MM.1S (cell line): Measurements from ENCODE around the gene GNG14.
A peak's percentile ranks its signal among the peaks of the same experiment; 100 is the strongest.

Source experiments
- DNase-seq: peaks from one replicate; pipeline ENCODE4 v3.0.0-alpha.2; 2015
- H2AFZ ChIP-seq: fragments of 300-600 bp; sonication (generic); 2 replicates; pipeline ENCODE4 v1.6.0; 2016; ENCODE audit warnings: antibody characterized with exemption, low read length
- H3F3A ChIP-seq: fragments of 300-600 bp; sonication (generic); 2 replicates; pipeline ENCODE4 v1.6.1; 2016; ENCODE audit warnings: mild to moderate bottlenecking, antibody characterized with exemption, low read length, moderate library complexity, mixed read lengths; ENCODE audit not compliant: insufficient read depth
- H3K27ac ChIP-seq: fragments of 300-600 bp; sonication (generic); 2 replicates; pipeline ENCODE4 v1.5.1; 2016; ENCODE audit warnings: mild to moderate bottlenecking, low read length
- H3K27me3 ChIP-seq: fragments of 300-600 bp; sonication (generic); replicated peaks from 2 replicates; pipeline ENCODE4 v1.6.0; 2016; ENCODE audit warnings: low read length; ENCODE audit not compliant: insufficient read depth
- H3K36me3 ChIP-seq: fragments of 300-600 bp; sonication (generic); replicated peaks from 2 replicates; pipeline ENCODE4 v1.6.1; 2016; ENCODE audit warnings: mild to moderate bottlenecking, low read length, mixed read lengths; ENCODE audit not compliant: insufficient read depth
- H3K4me1 ChIP-seq: fragments of 300-600 bp; sonication (generic); 2 replicates; pipeline ENCODE4 v1.6.1; 2016; ENCODE audit warnings: low read length, mixed read lengths
- H3K4me2 ChIP-seq: fragments of 300-600 bp; sonication (generic); 2 replicates; pipeline ENCODE4 v1.6.0; 2016; ENCODE audit warnings: low read depth, low read length
- H3K4me3 ChIP-seq: fragments of 300-600 bp; sonication (generic); 2 replicates; pipeline ENCODE4 v1.5.1; 2016; ENCODE audit warnings: low read length, mixed read lengths
- H3K79me2 ChIP-seq: fragments of 300-600 bp; sonication (generic); 2 replicates; pipeline ENCODE4 v1.6.1; 2016; ENCODE audit warnings: mixed run types, low read length, mixed read lengths
- H3K9ac ChIP-seq: fragments of 300-600 bp; sonication (generic); 2 replicates; pipeline ENCODE4 v1.6.1; 2016; ENCODE audit warnings: low read length, mixed read lengths
- H3K9me2 ChIP-seq: fragments of 300-600 bp; sonication (generic); replicated peaks from 2 replicates; pipeline ENCODE4 v1.6.1; 2016; ENCODE audit warnings: mild to moderate bottlenecking, low read length, mixed read lengths; ENCODE audit not compliant: insufficient read depth
- H3K9me3 ChIP-seq: fragments of 300-600 bp; sonication (generic); replicated peaks from 2 replicates; pipeline ENCODE4 v1.6.1; 2016; ENCODE audit warnings: mild to moderate bottlenecking, low read length, mixed read lengths; ENCODE audit not compliant: insufficient read depth
- H4K20me1 ChIP-seq: fragments of 300-600 bp; sonication (generic); 2 replicates; pipeline ENCODE4 v1.6.1; 2016; ENCODE audit warnings: mild to moderate bottlenecking, low read length, moderate library complexity, mixed read lengths; ENCODE audit not compliant: insufficient read depth
- CTCF ChIP-seq: fragments of 300-600 bp; sonication (generic); IDR thresholded peaks from 2 replicates; pipeline ENCODE4 v1.5.1; 2016; ENCODE audit warnings: antibody characterized with exemption, low read length, mixed read lengths
- EZH2 ChIP-seq: fragments of 300-600 bp; sonication (generic); optimal IDR thresholded peaks from 2 replicates; pipeline ENCODE3; 2017; ENCODE audit warnings: low read depth, mild to moderate bottlenecking, antibody characterized with exemption, low read length, mixed read lengths
- EZH2phosphoT487 ChIP-seq: fragments of 300-600 bp; sonication (generic); IDR thresholded peaks from 2 replicates; pipeline ENCODE4 v1.6.1; 2018; ENCODE audit warnings: antibody characterized with exemption, low read length

Gene GNG14

GRCh38 chr19:12715929-12716328, 28.1 kb downstream of the GNG14 start:
- Histone ChIP-seq H3K9ac (no peak overlapping the region), H3K36me3 (peaks cover 13% of the 10 kb centered on the region), H3K27me3 (no peaks in the 10 kb centered on the region), H3K4me1 (no peaks in the 10 kb centered on the region), H4K20me1 (no peaks in the 10 kb centered on the region), H3K79me2 (peaks cover 60% of the 10 kb centered on the region), H3K4me3 (no peak overlapping the region), H3K27ac (no peak overlapping the region), H3K9me3 (no peaks in the 10 kb centered on the region), H3K9me2 (no peaks in the 10 kb centered on the region), H3F3A (no peaks in the 10 kb centered on the region), H3K4me2 (no peak overlapping the region), H2AFZ (no peak overlapping the region)
- DNase-seq: no peak
- TF ChIP-seq EZH2 (no peak), EZH2phosphoT487 (no peak), CTCF (no peak)

DNA sequence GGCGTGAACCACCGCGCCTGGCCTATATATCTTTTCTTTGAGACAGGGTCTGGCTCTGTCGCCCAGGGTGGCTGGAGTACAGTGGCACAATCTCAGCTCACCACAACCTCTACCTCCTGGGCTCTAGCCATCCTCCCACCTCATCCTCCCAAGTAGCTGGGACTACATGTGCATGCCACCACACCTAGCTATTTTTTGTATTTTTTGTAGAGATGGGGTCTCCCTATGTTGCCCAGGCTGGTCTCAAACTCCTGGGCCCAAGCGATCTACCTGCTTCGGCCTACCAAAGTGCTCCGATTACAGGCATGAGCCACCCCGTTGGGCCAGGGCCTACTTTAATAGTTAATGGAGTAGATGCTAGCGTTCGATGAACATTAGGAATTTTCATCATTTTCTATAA, 32.5 kb downstream of the GNG14 start:
- Histone ChIP-seq H3K9me2 (no peaks in the 10 kb centered on the region), H3K4me2 (no peak overlapping the region), H2AFZ (no peak overlapping the region), H3K79me2 (peaks cover 77% of the 10 kb centered on the region), H3K4me1 (peaks cover 3% of the 10 kb centered on the region; the same call in 1 of the 2 replicates), H3K9ac (no peak overlapping the region), H3K36me3 (peaks cover 5% of the 10 kb centered on the region; the same call in 1 of the 2 replicates), H3K27ac (no peak overlapping the region), H3K4me3 (no peak overlapping the region), H4K20me1 (no peaks in the 10 kb centered on the region), H3K27me3 (no peaks in the 10 kb centered on the region), H3F3A (peaks cover 9% of the 10 kb centered on the region), H3K9me3 (no peaks in the 10 kb centered on the region)
- no peak for DNase-seq
- no peak for TF ChIP-seq CTCF
- TF ChIP-seq EZH2: no peak
- no peak for TF ChIP-seq EZH2phosphoT487

- DNase-seq: no peak
- TF ChIP-seq EZH2phosphoT487 (no peak), EZH2 (no peak), CTCF (no peak)
- Histone ChIP-seq H3K27me3 (no peaks in the 10 kb centered on the region), H3K36me3 (peaks cover 5% of the 10 kb centered on the region; the same call in 1 of the 2 replicates), H3K9ac (peak overlapping the region; percentile 85; the same call in 1 of the 2 replicates), H3F3A (peaks cover 9% of the 10 kb centered on the region), H3K9me2 (no peaks in the 10 kb centered on the region), H3K4me1 (peaks cover 3% of the 10 kb centered on the region; the same call in 1 of the 2 replicates), H3K79me2 (peaks cover 69% of the 10 kb centered on the region), H3K9me3 (no peaks in the 10 kb centered on the region), H3K4me3 (peak overlapping the region; percentile 84), H3K4me2 (peak overlapping the region; percentile 100), H2AFZ (no peak overlapping the region), H3K27ac (no peak overlapping the region), H4K20me1 (no peaks in the 10 kb centered on the region)
Observed at GRCh38 chr19:12720851-12721655, 33.3 kb downstream of the GNG14 start.
